ENCODE results near the gene SORBS1.

GRCh38 chr10:95324436-95325268 is 236.5 kb downstream of the SORBS1 start:
- TF ChIP-seq EZH2 (IDR thresholded peaks at IDR 0.05; ENCODE audit: borderline replicate concordance, insufficient read depth, low read length, poor library complexity, severe bottlenecking) (no peak), RAD21 (conservative IDR thresholded peaks at IDR 0.05) (no peak), CTCF (IDR thresholded peaks at IDR 0.05; ENCODE audit: poor library complexity, severe bottlenecking) (no peak)

All from neural cell (in vitro differentiated cells).